Measurements from ENCODE around the gene APOBEC2. TPM values are rescaled to one million over a fixed set of nuclear protein-coding genes. Genes with fewer than 3 reads are reported as not detected.

APOBEC2 gene
- total and polyA plus RNA-seq, 9 of the 15 experiments (the other 6 are each of a cell fraction or from before 2014, with no cell fraction given): 0.25 to 1.6 TPM; not detected in 7

GRCh38 chr6:41073203-41073967 is 20.4 kb downstream of the APOBEC2 start (continued):
- TF ChIP-seq BRF2 (IDR thresholded peaks at IDR 0.05; ENCODE audit: borderline replicate concordance, insufficient read depth, insufficient read length) (no peak), ZNF408 (CRISPR knock-in tag; IDR thresholded peaks at IDR 0.05; ENCODE audit: low read depth) (no peak), SRSF7 (optimal IDR thresholded peaks at IDR 0.05; ENCODE audit: low read depth, low read length) (no peak), MTA3 (IDR thresholded peaks at IDR 0.05; ENCODE audit: borderline replicate concordance) (peak; percentile 42; the same call in 1 of the 2 replicates), ZNF766 (CRISPR knock-in tag; conservative IDR thresholded peaks at IDR 0.05) (peak; percentile 44; the same call in 1 of the 2 replicates), SRSF9 (IDR thresholded peaks at IDR 0.05; ENCODE audit: borderline replicate concordance, low read depth, low read length) (no peak), SLC30A9 (CRISPR knock-in tag; IDR thresholded peaks at IDR 0.05) (no peak), PRMT5 (CRISPR knock-in tag; IDR thresholded peaks at IDR 0.05) (no peak), PTBP1 (IDR thresholded peaks at IDR 0.05; ENCODE audit: low read depth, low read length) (no peak), PRDM10 (IDR thresholded peaks at IDR 0.05; ENCODE audit: partially characterized antibody) (no peak), KAT7 (CRISPR knock-in tag; IDR thresholded peaks at IDR 0.05; ENCODE audit: borderline replicate concordance) (peak; percentile 52; the same call in 1 of the 2 replicates), SMAD3 (CRISPR knock-in tag; conservative IDR thresholded peaks at IDR 0.05) (no peak), HIVEP1 (CRISPR knock-in tag; IDR thresholded peaks at IDR 0.05) (no peak)
- TF ChIP-seq, protein P1, sequence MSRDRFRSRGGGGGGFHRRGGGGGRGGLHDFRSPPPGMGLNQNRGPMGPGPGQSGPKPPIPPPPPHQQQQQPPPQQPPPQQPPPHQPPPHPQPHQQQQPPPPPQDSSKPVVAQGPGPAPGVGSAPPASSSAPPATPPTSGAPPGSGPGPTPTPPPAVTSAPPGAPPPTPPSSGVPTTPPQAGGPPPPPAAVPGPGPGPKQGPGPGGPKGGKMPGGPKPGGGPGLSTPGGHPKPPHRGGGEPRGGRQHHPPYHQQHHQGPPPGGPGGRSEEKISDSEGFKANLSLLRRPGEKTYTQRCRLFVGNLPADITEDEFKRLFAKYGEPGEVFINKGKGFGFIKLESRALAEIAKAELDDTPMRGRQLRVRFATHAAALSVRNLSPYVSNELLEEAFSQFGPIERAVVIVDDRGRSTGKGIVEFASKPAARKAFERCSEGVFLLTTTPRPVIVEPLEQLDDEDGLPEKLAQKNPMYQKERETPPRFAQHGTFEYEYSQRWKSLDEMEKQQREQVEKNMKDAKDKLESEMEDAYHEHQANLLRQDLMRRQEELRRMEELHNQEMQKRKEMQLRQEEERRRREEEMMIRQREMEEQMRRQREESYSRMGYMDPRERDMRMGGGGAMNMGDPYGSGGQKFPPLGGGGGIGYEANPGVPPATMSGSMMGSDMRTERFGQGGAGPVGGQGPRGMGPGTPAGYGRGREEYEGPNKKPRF (IDR thresholded peaks at IDR 0.05; ENCODE audit: low read depth, low read length): no peak
- TF ChIP-seq, protein P2, sequence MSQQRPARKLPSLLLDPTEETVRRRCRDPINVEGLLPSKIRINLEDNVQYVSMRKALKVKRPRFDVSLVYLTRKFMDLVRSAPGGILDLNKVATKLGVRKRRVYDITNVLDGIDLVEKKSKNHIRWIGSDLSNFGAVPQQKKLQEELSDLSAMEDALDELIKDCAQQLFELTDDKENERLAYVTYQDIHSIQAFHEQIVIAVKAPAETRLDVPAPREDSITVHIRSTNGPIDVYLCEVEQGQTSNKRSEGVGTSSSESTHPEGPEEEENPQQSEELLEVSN (IDR thresholded peaks at IDR 0.05; ENCODE audit: borderline replicate concordance in 1 of 2, extremely low read depth in 1 of 2, insufficient read depth in 1 of 2, insufficient read length in 1 of 2, low read depth in 1 of 2, low read length in 1 of 2, poor library complexity in 1 of 2, severe bottlenecking in 1 of 2): peak in 1 of 2 experiments; percentile 8
- TF ChIP-seq, protein P3, sequence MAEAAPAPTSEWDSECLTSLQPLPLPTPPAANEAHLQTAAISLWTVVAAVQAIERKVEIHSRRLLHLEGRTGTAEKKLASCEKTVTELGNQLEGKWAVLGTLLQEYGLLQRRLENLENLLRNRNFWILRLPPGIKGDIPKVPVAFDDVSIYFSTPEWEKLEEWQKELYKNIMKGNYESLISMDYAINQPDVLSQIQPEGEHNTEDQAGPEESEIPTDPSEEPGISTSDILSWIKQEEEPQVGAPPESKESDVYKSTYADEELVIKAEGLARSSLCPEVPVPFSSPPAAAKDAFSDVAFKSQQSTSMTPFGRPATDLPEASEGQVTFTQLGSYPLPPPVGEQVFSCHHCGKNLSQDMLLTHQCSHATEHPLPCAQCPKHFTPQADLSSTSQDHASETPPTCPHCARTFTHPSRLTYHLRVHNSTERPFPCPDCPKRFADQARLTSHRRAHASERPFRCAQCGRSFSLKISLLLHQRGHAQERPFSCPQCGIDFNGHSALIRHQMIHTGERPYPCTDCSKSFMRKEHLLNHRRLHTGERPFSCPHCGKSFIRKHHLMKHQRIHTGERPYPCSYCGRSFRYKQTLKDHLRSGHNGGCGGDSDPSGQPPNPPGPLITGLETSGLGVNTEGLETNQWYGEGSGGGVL (CRISPR knock-in tag; IDR thresholded peaks at IDR 0.05): no peak

Measured in K562 (cell line).